Mucosa of descending colon (tissue), 3 donors: ENCODE results near the gene TNKS1BP1. TPM values are rescaled to one million over a fixed set of nuclear protein-coding genes. Genes with fewer than 3 reads are reported as not detected.

Source experiments
- ATAC-seq: fragments of 200-7000 bp; cut with Tn5 transposase; one replicate; pipeline ENCODE4 v1.9.1; 2020; ENCODE audit warnings: mild to moderate bottlenecking, moderate library complexity
- DNase-seq, 3 donors: peaks; one replicate each; pipeline ENCODE4 v3.0.0-alpha.2; 2020
- H3K36me3 ChIP-seq: fragments of 200-600 bp; one replicate; pipeline ENCODE4 v1.8.0; 2021; ENCODE audit warnings: low read depth, mild to moderate bottlenecking
- H3K4me1 ChIP-seq: fragments of 200-600 bp; one replicate; pipeline ENCODE4 v1.8.0; 2021; ENCODE audit warnings: low read depth, mild to moderate bottlenecking
- H3K4me3 ChIP-seq: fragments of 200-600 bp; one replicate; pipeline ENCODE4 v1.8.0; 2021; ENCODE audit warnings: mild to moderate bottlenecking
- H3K9me3 ChIP-seq: fragments of 200-600 bp; one replicate; pipeline ENCODE4 v1.8.0; 2021; ENCODE audit warnings: mild to moderate bottlenecking
- intact Hi-C, 2 donors: fragments of 100-400 bp; cut with DNase I in 1 of 2; cut with micrococcal nuclease in 1 of 2; formaldehyde crosslinking; loops; one replicate each; pipeline versions ENCODE4 v1.11.0 to v1.11.1; 2022; cut with DNase I, micrococcal nuclease
- total RNA-seq, 3 donors: library from RNA; stranded (reverse); fragmentation: NEBNext Ultra II Directional in 2 of 3; extraction: Animal tissue kit (Norgen Biotek cat#: 25700) in 2 of 3; gene quantifications; one replicate each; pipeline versions ENCODE4 v1.2.1 to v1.2.4, GENCODE V29; 2021 to 2023
- TF ChIP-seq, protein P1 (sequence below): fragments of 200-600 bp; IDR thresholded peaks from one replicate; pipeline ENCODE4 v1.8.0; 2022; ENCODE audit warnings: antibody characterized with exemption, mild to moderate bottlenecking
- donor health status: DM: no; HTN: no; CAD: no; lungs with moderate emphysema.
- donor health status: DM: no; HTN: no; CAD: no.
- donor health status: DM: no; HTN: yes; CAD: no.

The TNKS1BP1 gene
- total RNA-seq, 3 donors from 2014 or later, result 90.0 to 149 (median 94.3) TPM

DNA sequence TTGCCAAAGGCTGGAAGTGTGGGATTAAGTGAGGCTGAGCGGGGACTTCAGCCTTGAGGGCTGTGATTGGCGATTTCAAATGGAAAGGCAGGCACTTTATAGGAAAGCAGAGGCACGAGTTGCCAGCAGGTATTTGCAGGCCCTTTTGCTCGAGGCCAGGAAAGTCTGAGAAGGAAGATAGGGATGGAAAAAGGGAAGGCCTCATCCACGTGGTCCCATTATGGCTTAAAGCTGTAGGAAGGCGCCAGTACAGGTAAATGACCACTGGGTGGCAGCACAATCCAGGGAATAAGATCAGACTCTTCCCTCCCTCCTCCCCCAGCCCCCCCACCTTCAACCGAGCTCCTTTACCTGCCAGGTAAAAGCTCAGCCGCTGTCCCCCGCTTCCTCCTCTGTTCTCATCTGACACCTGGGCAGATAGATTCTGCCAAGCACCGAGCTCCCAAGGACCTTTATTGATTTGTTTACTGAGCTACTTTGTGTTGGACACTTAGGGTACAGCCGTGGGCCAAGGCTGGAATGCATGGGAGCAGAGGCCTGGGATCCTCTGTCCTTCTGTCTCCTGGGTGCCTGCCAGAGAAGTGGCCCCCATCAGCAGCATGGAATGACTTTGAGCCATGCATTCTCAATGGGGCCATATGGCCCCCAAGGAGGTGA lies 20.9 kb upstream of the TNKS1BP1 start:
- Histone ChIP-seq H3K36me3 (no peaks in the 10 kb centered on the region), H3K9me3 (no peaks in the 10 kb centered on the region), H3K4me1 (no peaks in the 10 kb centered on the region), H3K4me3 (no peak overlapping the region)
- intact Hi-C loops, result loop anchor here in 1 of 2 donors (10.0 kb wide), 1 partner anchor 299 kb away; the partner anchor contains the start of gene YPEL4
- DNase-seq, result peak in 2 of 3 donors; percentile 71 to 92
- TF ChIP-seq, protein P1, sequence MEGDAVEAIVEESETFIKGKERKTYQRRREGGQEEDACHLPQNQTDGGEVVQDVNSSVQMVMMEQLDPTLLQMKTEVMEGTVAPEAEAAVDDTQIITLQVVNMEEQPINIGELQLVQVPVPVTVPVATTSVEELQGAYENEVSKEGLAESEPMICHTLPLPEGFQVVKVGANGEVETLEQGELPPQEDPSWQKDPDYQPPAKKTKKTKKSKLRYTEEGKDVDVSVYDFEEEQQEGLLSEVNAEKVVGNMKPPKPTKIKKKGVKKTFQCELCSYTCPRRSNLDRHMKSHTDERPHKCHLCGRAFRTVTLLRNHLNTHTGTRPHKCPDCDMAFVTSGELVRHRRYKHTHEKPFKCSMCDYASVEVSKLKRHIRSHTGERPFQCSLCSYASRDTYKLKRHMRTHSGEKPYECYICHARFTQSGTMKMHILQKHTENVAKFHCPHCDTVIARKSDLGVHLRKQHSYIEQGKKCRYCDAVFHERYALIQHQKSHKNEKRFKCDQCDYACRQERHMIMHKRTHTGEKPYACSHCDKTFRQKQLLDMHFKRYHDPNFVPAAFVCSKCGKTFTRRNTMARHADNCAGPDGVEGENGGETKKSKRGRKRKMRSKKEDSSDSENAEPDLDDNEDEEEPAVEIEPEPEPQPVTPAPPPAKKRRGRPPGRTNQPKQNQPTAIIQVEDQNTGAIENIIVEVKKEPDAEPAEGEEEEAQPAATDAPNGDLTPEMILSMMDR, result peak; percentile 68
- peak; percentile 91 for ATAC-seq

DNA sequence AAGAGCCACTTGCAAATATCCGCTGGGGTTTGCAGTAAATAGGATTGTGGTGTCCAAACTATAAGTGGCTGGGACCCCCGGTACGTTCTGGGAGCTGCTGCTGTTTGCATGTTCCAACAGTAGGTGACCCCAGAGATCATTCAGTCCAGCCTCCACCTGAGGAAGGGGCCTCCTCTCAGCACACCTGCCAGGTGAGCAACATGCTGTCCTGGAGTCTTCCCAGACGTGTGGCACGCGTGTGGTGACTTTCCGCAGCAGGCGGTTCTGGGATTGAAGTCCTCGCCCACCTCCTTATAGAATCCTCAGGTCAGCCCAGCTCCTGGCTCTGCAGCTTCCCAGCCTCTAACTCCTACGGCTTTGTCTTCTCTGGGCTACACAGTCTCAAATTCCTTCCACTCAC lies 20.1 kb upstream of the TNKS1BP1 start:
- intact Hi-C loops, result loop anchor here in 1 of 2 donors (10.0 kb wide), 1 partner anchor 300 kb away; the partner anchor contains the start of gene YPEL4
- no peak for DNase-seq
- Histone ChIP-seq H3K36me3 (no peaks in the 10 kb centered on the region), H3K9me3 (no peaks in the 10 kb centered on the region), H3K4me1 (no peaks in the 10 kb centered on the region), H3K4me3 (no peak overlapping the region)
- TF ChIP-seq, protein P1, result no peak
- ATAC-seq, result no peak

DNA sequence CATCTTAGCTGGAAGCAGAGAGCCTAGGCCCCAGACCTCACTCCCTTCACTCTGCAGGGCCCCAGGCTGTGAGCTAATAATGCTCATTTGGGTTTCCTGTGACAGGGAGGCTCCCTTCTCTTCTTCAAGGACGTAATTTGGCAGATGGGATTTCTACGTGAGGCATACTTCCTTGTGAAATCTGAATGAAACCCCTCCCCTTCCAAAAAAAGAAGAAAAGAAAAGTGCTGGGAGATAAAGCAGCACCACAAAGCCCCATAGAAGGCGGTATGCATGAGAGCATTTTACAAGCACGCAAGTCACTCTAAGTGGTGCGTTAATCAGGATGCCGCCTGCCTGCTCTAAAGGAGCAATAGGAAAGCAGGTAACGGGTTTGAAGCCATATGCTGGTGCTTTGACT lies 19.1 kb upstream of the TNKS1BP1 start:
- TF ChIP-seq, protein P1, result no peak
- intact Hi-C loops, result loop anchor here in 1 of 2 donors (10.0 kb wide), 1 partner anchor 301 kb away; the partner anchor contains the start of gene YPEL4
- no peak for ATAC-seq

DNA sequence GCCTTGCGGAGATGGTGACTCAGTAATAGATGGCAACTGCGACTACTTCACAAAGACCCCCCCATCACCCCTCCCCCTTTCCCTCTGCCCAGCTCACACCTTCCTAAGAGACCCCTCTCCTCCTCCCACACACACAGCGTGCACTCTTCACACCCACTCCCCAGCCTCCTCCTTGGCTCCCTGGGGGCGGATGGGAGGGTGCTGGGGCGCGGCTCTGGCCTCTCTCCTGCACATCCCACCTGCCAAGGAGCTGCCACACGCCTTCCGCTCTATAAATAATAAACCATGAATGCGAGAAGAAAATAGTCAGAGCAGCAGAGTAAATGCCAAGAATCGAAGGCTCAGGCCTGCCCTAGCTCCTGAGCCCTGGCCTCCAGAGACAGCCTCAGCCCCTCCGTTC lies 17.9 kb upstream of the TNKS1BP1 start:
- no peaks in the 10 kb centered on the region for H3K9me3 ChIP-seq
- TF ChIP-seq, protein P1, result no peak
- no peak for ATAC-seq
- intact Hi-C loops, result loop anchor here in 1 of 2 donors (10.0 kb wide), 1 partner anchor 302 kb away; the partner anchor contains the start of gene YPEL4
- H3K4me3 ChIP-seq, result no peak overlapping the region
- no peaks in the 10 kb centered on the region for H3K4me1 ChIP-seq
- DNase-seq, result no peak
- H3K36me3 ChIP-seq, result no peaks in the 10 kb centered on the region

More for the DNA sequence above, 19.1 kb upstream of the TNKS1BP1 start:
- Histone ChIP-seq H3K9me3 (no peaks in the 10 kb centered on the region), H3K4me1 (no peaks in the 10 kb centered on the region), H3K36me3 (no peaks in the 10 kb centered on the region), H3K4me3 (no peak overlapping the region)
- DNase-seq, result no peak

DNA sequence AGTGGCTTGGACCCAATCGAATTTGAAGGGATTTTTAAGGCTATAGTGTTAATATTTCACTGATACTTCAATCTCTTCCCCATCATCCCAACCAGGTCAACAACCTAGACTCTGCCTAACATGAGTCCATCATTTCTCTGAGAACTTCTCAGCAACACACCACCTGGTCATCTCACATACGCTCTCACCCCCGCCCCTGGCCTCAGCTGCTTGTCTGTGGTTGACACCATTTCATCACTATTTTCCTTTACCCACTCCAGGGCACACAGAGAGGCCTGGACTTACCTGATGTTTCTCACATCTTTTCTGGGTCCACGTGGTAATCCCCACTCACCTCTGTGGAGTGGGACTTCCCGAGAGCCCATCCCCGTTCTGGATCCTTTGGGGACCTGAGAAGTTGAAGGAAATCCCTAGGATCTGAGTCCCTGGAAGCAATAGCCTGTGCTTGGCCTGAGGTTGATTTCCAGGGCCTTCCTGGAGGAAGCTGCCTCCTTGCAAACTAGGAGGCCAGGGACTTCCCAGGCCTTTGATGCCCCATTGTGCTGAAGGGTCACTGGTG lies 16.6 kb upstream of the TNKS1BP1 start:
- Histone ChIP-seq H3K9me3 (no peaks in the 10 kb centered on the region), H3K4me1 (peaks cover under 1% of the 10 kb centered on the region), H3K4me3 (no peak overlapping the region), H3K36me3 (no peaks in the 10 kb centered on the region)
- TF ChIP-seq, protein P1, result no peak
- intact Hi-C loops, result loop anchor here in 1 of 2 donors (10.0 kb wide), 1 partner anchor 303 kb away; the partner anchor contains the start of gene YPEL4
- ATAC-seq (no peak), DNase-seq (no peak)
